GM19372 (cell line): Measurements from ENCODE around the gene COX4I2.
A peak's percentile ranks its signal among the peaks of the same experiment; 100 is the strongest.
"Not testable (repeated sequence)": the region's sequence is repeated elsewhere in the genome, so short reads cannot be mapped to it uniquely, and the experiment has no call there.

Experiments
- ATAC-seq: cut with Tn5 transposase; IDR thresholded peaks from one replicate; pipeline ENCODE4 v1.9.1; 2021; ENCODE audit warnings: mild to moderate bottlenecking, low read depth, moderate library complexity; ENCODE audit not compliant: unreplicated experiment

COX4I2 gene

DNA sequence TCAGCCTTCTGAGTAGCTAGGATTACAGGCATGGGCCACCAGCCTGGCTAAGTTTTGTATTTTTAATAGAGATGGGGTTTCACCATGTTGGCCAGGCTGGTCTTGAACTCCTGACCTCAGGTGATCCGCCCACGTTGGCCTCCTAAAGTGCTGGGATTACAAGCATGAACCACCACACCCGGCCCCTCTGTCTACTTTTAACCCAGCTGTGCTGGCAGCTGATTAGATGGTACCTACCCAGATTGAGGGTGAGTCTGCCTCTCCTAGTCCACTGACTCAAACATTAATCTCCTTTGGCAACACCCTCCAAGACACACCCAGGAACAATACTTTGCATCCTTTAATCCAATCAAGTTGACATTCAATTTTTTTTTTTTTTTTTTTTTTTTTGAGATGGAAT lies 10.4 kb downstream of the COX4I2 start:
- ATAC-seq = not testable (repeated sequence)

GRCh38 chr20:31652917-31653396 lies 15.2 kb downstream of the COX4I2 start:
- no peak for ATAC-seq

GRCh38 chr20:31653561-31653960 lies 15.8 kb downstream of the COX4I2 start:
- no peak for ATAC-seq

DNA sequence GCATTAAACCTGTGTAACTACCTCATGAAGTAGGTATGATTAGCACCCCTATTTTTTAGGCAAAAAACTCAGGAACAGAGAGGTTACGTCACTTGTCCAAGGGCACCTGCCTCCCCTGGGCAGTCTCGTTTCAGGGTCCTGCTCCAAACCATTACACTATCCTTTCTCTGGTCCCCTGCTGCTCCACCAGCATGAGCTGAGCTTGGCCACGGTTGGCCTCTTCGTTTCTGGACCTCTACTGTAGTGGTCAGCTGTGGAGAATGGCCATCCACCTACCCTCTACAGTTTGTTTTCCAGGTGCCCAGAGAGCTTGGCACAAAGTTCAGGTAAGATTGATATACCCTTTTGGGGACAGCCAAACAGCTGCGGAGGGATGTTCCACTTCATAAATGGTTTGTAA lies 16.8 kb downstream of the COX4I2 start:
- no peak for ATAC-seq

DNA sequence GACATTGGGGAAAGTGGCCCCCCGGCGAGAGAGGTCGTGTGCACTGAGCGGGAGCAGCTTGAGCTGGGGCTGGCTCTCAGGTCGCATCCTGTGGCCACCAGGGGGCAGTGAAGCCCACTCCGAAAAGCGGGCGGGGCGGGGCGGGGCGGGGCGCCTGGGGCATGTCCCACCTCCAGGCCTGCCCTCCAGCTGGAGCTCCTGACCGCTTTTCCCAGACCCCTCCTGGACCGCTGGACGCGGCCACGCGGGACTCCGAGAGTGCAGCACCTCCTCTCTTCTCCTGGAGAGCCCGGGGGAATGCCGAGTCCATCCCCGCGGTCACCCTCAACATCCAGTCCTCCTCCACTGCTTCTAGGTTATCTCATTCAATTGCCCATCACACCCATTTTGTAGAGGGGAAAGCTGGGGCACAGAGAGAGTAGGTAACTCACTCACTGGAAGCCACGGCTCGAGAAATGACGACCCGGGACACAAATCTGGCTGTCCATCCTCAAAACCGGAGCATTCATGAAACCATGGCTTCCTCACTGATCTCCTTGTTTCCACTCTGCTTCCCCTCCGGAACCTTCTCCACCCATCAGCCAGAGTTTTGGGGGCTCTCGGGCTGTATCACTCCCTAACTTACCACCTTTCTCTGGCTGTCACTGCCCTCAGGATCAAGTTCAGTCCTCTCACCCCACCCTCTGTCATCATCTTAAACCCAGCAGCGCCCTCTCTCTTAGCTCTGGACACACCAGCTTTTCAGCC lies 24.1 kb downstream of the COX4I2 start:
- ATAC-seq = peak; percentile 67

GRCh38 chr20:31662372-31662854 lies 24.7 kb downstream of the COX4I2 start:
- no peak for ATAC-seq

DNA sequence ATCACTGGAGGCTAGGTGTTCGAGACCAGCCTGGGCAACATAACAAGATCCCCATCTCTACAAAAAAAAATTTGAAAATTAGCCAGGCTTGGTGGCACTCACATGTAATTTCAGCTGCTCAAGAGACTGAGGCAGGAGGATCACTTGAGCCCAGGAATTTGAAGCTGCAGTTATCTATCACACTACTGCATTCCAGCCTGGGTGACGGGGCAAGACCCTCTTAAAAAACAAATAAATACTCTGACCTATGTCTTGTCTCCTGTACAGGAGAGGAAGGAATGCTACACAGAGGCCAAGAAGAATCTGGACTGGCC lies 25.8 kb downstream of the COX4I2 start:
- no peak for ATAC-seq

- no peak for ATAC-seq
Measured at GRCh38 chr20:31663838-31664695, 26.4 kb downstream of the COX4I2 start.

GRCh38 chr20:31664696-31665354 lies 27.1 kb downstream of the COX4I2 start:
- ATAC-seq = no peak

- no peak for ATAC-seq
Measured at GRCh38 chr20:31665753-31666152, 28.0 kb downstream of the COX4I2 start.

DNA sequence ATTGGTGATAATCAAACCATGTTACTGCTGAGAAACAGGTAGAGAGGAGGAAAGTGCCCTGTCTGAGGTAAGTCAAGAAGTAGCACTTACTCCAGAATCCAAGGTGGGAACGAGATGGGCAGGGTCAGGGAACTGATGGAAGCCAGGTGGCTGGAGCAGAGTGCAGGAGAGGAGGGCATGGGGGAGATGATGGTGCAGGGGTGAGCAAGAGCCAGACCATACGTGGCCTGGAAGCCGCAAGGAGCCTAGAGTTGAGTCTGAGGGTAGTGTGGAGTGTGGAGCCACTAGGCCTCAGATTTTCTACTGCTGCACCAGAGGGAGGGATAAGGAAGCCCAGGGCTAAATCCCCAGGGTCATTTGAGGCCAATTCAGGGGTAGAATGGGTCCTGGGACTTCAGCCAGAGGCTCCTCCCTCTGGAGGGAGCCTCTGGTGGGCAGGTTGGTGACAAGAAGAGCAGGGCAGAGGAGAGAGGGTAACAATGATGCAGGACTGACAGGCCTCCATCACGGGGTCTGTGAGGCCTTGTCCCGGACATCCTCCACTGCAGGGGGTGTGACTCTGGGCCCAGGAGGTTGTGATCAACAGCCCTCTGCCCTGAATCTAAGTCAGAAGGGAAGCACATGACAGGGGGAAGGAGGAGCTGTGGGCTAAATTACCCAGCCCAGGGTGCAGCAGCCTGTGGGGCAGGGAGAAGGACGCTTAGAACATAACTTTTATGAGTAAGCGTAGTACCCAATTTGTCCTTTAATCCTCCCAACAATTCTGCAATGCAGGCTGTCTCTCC lies 28.7 kb downstream of the COX4I2 start:
- no peak for ATAC-seq

GRCh38 chr20:31667315-31668285 lies 29.9 kb downstream of the COX4I2 start:
- no peak for ATAC-seq

DNA sequence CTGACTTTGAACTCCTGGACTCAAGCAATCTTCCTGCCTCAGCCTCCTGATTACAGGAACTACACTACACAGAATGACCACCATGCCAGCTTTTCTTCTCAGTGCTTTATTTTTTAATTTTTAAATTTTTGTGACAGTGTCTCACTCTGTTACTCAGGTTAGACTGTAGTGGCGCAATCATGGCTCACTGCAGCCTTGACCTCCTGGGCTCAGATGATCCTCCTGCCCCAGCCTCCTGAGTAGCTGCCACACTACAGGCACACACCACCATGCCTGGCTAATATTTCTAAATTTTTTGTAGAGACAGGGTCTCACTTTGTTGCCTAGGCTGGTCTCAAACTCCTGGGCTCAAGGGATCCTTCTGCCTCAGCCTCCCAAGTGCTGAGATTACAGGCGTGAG lies 31.2 kb downstream of the COX4I2 start:
- ATAC-seq = not testable (repeated sequence)

DNA sequence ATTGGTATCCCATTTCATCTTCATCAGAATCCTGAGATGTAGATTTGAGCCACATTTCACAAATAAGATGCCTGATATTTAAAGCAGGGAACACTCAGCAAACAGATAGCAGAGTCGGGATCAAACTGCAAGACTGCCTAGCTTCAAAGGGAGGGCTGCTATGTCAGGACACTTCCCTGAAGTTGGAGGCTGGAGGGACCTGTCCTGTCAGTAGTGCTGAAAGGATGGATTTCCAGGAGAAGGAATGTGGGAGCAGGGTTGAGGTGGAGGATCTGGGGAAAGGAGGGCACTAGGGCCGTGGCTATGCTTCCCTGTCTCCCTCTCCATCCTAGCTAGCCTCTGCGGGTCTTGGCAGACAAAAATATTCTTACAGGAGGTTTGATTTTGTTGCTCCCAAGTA lies 32.2 kb downstream of the COX4I2 start:
- ATAC-seq = no peak

DNA sequence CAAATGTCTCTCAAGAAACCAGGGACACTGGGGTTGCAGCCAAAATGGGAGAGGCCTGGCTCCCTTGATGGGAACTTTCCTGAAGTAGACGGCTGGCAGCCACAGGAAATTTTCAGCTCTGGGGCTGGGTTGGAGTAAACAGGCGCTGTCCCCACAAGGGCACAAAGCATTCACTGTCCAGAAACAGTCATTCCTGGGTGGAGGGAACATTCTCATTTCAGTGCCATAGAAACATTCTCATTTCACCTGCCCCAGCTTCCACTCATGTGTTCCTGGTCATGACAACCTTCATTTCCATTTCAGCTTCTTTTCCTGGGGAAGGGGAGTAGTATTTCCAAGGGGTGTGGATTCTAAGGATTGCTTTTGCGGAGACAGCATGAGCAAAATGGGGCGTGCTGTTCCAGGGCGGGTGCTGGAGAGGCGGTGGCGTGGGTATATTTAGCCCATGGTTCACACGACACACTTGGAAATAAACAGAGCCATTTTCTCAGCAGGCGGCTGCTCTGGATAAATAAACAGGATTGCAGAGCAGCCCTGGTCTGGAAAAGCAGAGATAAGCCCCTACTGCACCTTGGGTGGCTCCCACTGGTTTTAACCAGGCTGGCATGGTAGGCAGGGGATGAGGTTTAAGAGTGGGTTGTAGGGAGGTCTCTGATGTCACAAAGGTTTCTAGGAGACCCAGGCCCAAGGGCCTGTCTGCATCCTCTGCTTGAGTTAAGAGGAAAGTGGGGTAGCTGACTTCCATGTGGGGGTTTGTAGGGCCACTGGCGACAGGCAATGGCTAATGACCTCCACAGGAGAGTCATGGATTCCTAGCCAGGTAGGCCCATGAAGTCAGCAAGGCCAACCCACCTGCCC lies 32.9 kb downstream of the COX4I2 start:
- ATAC-seq = no peak

GRCh38 chr20:31671324-31671723 lies 33.6 kb downstream of the COX4I2 start:
- ATAC-seq = no peak

DNA sequence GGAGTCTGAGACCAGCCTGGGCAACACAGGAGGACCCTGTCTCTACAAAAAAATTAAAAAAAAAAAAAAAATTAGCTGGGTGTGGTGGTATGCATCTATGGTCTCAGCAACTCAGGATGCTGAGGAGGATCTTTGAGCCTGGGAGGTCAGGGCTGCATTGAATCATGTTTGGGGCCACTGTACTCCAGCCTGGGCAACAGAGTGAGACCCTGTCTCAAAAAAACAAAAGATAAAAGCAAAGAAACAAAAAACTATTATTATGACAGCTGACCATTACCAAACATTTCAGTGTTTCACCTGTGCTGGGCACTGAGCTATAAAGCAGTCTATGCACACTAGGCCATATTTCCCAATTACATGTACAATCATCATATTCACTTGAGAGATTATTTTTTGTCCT lies 35.7 kb downstream of the COX4I2 start:
- ATAC-seq = no peak

- no peak for ATAC-seq
Measured at GRCh38 chr20:31673943-31674463, 36.3 kb downstream of the COX4I2 start.
